NB4 (cell line): ENCODE data around the gene ENPP3.

Experiments
- DNase-seq: peaks from one replicate; pipeline ENCODE4 v3.0.0; 2010; ENCODE audit warnings: low read depth
- H3K4me3 ChIP-seq: one replicate; pipeline ENCODE4 v1.5.1; 2011; ENCODE audit warnings: mild to moderate bottlenecking, low read depth, low read length, moderate library complexity
- MYC ChIP-seq: IDR thresholded peaks from 2 replicates; pipeline ENCODE4 v1.6.1; 2011; ENCODE audit warnings: low read depth, low read length
- POLR2A ChIP-seq: IDR thresholded peaks from 2 replicates; pipeline ENCODE4 v1.6.1; 2011; ENCODE audit warnings: mild to moderate bottlenecking; ENCODE audit not compliant: insufficient read length; ENCODE audit errors: extremely low read depth
- TF ChIP-seq, protein P1 (sequence below): IDR thresholded peaks from one replicate; pipeline ENCODE4 v1.5.1; 2012; ENCODE audit warnings: low read depth, low read length
- TF ChIP-seq, protein P2 (sequence below): IDR thresholded peaks from 2 replicates; pipeline ENCODE4 v1.6.1; 2011; ENCODE audit warnings: low read depth, low read length

Gene ENPP3

DNA sequence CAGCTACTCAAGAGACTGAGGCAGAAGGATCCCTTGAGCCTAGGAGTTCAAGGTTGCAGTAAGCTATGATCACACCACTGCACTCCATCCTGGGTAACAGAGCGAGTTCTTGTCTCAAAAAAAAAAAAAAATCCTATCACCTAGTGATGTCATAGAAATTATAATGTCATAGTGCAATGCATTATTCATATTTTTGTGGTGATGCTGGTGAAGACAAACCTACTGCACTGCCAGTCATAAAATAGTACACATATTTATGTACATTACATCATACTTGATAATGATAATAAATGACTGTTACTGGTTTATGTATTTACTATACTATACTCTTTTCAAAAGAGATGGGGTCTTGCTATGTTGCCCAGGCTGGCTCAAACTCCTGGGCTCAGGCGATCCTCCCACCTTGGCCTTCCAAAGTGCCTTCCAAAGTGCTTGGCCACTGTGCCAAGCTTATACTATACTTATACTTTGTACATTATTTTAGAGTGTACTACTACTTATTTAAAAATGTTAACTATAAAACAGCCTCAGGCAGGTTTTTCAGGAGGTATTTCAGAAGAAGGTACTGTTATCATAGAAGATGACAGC is 26.6 kb downstream of the ENPP3 start:
- DNase-seq = no peak
- TF ChIP-seq POLR2A (no peak), MYC (no peak)
- TF ChIP-seq, protein P1, sequence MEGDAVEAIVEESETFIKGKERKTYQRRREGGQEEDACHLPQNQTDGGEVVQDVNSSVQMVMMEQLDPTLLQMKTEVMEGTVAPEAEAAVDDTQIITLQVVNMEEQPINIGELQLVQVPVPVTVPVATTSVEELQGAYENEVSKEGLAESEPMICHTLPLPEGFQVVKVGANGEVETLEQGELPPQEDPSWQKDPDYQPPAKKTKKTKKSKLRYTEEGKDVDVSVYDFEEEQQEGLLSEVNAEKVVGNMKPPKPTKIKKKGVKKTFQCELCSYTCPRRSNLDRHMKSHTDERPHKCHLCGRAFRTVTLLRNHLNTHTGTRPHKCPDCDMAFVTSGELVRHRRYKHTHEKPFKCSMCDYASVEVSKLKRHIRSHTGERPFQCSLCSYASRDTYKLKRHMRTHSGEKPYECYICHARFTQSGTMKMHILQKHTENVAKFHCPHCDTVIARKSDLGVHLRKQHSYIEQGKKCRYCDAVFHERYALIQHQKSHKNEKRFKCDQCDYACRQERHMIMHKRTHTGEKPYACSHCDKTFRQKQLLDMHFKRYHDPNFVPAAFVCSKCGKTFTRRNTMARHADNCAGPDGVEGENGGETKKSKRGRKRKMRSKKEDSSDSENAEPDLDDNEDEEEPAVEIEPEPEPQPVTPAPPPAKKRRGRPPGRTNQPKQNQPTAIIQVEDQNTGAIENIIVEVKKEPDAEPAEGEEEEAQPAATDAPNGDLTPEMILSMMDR = no peak
- TF ChIP-seq, protein P2, sequence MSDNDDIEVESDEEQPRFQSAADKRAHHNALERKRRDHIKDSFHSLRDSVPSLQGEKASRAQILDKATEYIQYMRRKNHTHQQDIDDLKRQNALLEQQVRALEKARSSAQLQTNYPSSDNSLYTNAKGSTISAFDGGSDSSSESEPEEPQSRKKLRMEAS = no peak
- no peak overlapping the region for H3K4me3 ChIP-seq

GRCh38 chr6:131669891-131670290 is 32.8 kb downstream of the ENPP3 start:
- DNase-seq = no peak
- no peak for TF ChIP-seq POLR2A
- TF ChIP-seq, protein P1 = no peak
- TF ChIP-seq, protein P2 = no peak
- TF ChIP-seq MYC = no peak
- no peak overlapping the region for H3K4me3 ChIP-seq

DNA sequence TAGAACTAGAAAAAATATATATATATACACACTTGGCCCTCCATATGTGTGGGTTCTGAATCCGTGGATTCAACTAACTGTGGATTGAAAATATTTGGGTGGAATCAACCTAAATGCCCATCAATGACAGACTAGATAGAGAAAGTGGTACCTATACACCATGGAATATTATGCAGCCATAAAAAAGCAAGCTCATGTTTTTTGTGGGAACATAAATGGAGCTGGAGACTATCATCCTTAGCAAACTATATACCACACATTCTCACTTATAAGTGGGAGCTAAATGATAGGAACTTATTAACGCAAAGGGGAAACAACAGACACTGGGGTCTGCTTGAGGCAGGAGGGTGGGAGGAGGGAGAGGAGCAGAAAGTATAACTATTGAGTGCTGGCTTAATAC is 36.1 kb downstream of the ENPP3 start:
- no peak for TF ChIP-seq MYC
- TF ChIP-seq, protein P1 = no peak
- TF ChIP-seq, protein P2 = no peak
- no peak for TF ChIP-seq POLR2A
- no peak for DNase-seq
- H3K4me3 ChIP-seq = no peak overlapping the region

DNA sequence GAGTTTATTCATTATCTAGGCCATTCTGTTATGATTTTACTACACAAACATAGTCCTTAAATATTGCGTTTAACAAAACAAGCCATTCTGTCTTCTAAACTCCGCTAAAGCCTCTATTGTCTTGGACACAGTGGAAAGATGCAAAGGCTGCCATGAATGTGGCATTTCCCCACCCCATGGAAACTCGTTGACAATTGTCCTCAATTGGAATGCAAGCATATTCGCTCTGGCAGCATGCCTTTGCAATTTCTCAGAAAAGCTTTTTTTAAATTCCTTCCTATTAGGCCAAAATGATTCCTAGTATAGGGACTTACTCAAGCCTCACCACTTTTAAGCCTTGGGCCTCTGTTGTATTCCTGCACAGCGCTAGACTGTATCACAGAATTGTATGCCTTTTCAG is 41.3 kb downstream of the ENPP3 start:
- no peak for DNase-seq
- TF ChIP-seq POLR2A = no peak
- TF ChIP-seq, protein P1 = no peak
- TF ChIP-seq, protein P2 = no peak
- no peak for TF ChIP-seq MYC
- H3K4me3 ChIP-seq = no peak overlapping the region

DNA sequence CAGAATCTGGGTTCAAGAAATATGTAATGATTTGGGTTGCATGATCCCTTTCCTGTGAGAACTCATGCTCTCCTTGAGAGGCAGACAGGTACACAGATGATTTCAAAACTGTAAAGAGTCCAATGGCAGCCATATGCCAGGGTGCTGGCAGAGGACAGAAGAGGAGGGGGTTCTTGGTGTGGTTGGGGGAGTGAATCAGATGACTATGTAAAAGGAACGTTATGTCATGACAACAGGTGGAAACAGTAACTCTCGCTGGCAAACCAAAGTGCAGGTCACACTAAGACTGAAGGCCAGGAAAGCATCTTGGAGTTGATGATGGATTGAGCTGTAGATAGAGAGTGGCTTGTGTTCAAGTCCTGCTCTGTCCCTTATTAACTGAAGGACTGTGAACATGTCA is 43.8 kb downstream of the ENPP3 start:
- no peak for DNase-seq
- no peak overlapping the region for H3K4me3 ChIP-seq
- no peak for TF ChIP-seq POLR2A
- no peak for TF ChIP-seq MYC
- TF ChIP-seq, protein P2 = no peak
- TF ChIP-seq, protein P1 = no peak

GRCh38 chr6:131681585-131681984 is 44.5 kb downstream of the ENPP3 start:
- TF ChIP-seq POLR2A = no peak
- TF ChIP-seq, protein P2 = no peak
- no peak for TF ChIP-seq MYC
- TF ChIP-seq, protein P1 = no peak
- DNase-seq = no peak
- H3K4me3 ChIP-seq = no peak overlapping the region
